ENCODE data around the gene ENTHD1.

- TF ChIP-seq POLR2A (IDR thresholded peaks at IDR 0.05) (no peak), POLR2AphosphoS5 (IDR thresholded peaks at IDR 0.05) (no peak)
These were observed 67.9 kb downstream of the ENTHD1 start for GRCh38 chr22:39825661-39826102.

Measured in suprapubic skin (tissue), 4 donors.